ENCODE data around the gene HYAL1.
A peak's percentile ranks its signal among the peaks of the same experiment; 100 is the strongest.
"Not testable (repeated sequence)": the region's sequence is repeated elsewhere in the genome, so short reads cannot be mapped to it uniquely, and the experiment has no call there.

Gene HYAL1

DNA sequence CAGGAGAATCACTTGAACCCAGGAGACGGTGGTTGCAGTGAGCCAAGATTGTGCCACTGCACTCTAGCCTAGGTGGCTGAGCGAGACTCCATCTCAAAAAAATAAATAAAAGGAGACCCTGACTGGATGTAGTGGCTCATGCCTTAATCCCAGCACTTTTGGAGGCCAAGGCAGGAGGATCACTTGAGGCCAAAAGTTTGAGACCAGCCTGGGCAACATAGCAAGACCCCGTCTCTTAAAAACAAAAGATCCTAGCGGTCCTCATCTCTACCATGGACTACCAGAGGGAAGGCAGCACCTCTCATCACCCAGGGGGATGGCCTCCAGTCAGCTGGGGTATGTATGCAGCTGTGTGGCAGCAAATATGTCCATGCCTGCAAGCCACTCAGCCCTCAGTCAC, 41.2 kb downstream of the HYAL1 start:
- not testable (repeated sequence) for H3K27me3 ChIP-seq (ENCODE audit: insufficient read depth, low read length, poor library complexity); H3K4ac ChIP-seq (ENCODE audit: low read depth, low read length)

GRCh38 chr3:50261505-50261904, 41.9 kb downstream of the HYAL1 start:
- DNase-seq, result no peak
- Histone ChIP-seq H3K4me1 (ENCODE audit: control insufficient read depth, low read depth, low read length) (peaks cover 9% of the 10 kb centered on the region), H3K4me2 (ENCODE audit: low read length) (no peak overlapping the region), H3K27me3 (ENCODE audit: insufficient read depth, low read length, poor library complexity) (no peaks in the 10 kb centered on the region), H2AK5ac (ENCODE audit: low read length) (no peak overlapping the region), H3K18ac (ENCODE audit: low read length) (no peak overlapping the region), H3K56ac (ENCODE audit: low read length) (no peak overlapping the region), H3K79me1 (ENCODE audit: low read length) (peaks cover 2% of the 10 kb centered on the region), H3K4ac (ENCODE audit: low read depth, low read length) (no peak overlapping the region), H3K27ac (ENCODE audit: low read depth, low read length) (no peak overlapping the region), H3K36me3 (ENCODE audit: control insufficient read depth, insufficient read depth, low read length) (peaks cover 5% of the 10 kb centered on the region), H2BK15ac (replicated peaks; ENCODE audit: low read depth) (no peak overlapping the region), H3K23ac (ENCODE audit: low read length) (no peak overlapping the region), H3K79me2 (ENCODE audit: control insufficient read depth, insufficient read depth, low read length) (no peaks in the 10 kb centered on the region), H4K5ac (ENCODE audit: low read length) (no peak overlapping the region), H4K8ac (ENCODE audit: low read depth, low read length) (no peak overlapping the region), H2BK120ac (ENCODE audit: low read depth, low read length) (no peak overlapping the region), H3K4me3 (ENCODE audit: low read length) (no peak overlapping the region), H2BK5ac (ENCODE audit: low read length) (no peak overlapping the region), H3K9ac (ENCODE audit: low read length) (no peak overlapping the region)
- no CpG with 5 or more reads among the region's 2 CpGs for WGBS (ENCODE audit: extremely low coverage, insufficient coverage, low lambda C conversion rate)

More for the DNA sequence above, 41.2 kb downstream of the HYAL1 start:
- not testable (repeated sequence) for H2BK5ac ChIP-seq (ENCODE audit: low read length); H3K4me2 ChIP-seq (ENCODE audit: low read length); H3K18ac ChIP-seq (ENCODE audit: low read length); H2AK5ac ChIP-seq (ENCODE audit: low read length); H2BK120ac ChIP-seq (ENCODE audit: low read depth, low read length); H2BK15ac ChIP-seq (replicated peaks; ENCODE audit: low read depth); DNase-seq; H3K23ac ChIP-seq (ENCODE audit: low read length); H3K56ac ChIP-seq (ENCODE audit: low read length); H3K4me3 ChIP-seq (ENCODE audit: low read length); H3K36me3 ChIP-seq (ENCODE audit: control insufficient read depth, insufficient read depth, low read length); H3K79me1 ChIP-seq (ENCODE audit: low read length); H3K27ac ChIP-seq (ENCODE audit: low read depth, low read length); H3K9ac ChIP-seq (ENCODE audit: low read length); H4K8ac ChIP-seq (ENCODE audit: low read depth, low read length); H4K5ac ChIP-seq (ENCODE audit: low read length); H3K79me2 ChIP-seq (ENCODE audit: control insufficient read depth, insufficient read depth, low read length)
- H3K4me1 ChIP-seq (ENCODE audit: control insufficient read depth, low read depth, low read length), result peaks cover 10% of the 10 kb centered on the region
- no CpG with 5 or more reads among the region's 4 CpGs for WGBS (ENCODE audit: extremely low coverage, insufficient coverage, low lambda C conversion rate)

GRCh38 chr3:50260942-50261441, 42.4 kb downstream of the HYAL1 start:
- H3K27me3 ChIP-seq (ENCODE audit: insufficient read depth, low read length, poor library complexity), result no peaks in the 10 kb centered on the region
- WGBS (ENCODE audit: extremely low coverage, insufficient coverage, low lambda C conversion rate), result no CpG with 5 or more reads among the region's 5 CpGs

DNA sequence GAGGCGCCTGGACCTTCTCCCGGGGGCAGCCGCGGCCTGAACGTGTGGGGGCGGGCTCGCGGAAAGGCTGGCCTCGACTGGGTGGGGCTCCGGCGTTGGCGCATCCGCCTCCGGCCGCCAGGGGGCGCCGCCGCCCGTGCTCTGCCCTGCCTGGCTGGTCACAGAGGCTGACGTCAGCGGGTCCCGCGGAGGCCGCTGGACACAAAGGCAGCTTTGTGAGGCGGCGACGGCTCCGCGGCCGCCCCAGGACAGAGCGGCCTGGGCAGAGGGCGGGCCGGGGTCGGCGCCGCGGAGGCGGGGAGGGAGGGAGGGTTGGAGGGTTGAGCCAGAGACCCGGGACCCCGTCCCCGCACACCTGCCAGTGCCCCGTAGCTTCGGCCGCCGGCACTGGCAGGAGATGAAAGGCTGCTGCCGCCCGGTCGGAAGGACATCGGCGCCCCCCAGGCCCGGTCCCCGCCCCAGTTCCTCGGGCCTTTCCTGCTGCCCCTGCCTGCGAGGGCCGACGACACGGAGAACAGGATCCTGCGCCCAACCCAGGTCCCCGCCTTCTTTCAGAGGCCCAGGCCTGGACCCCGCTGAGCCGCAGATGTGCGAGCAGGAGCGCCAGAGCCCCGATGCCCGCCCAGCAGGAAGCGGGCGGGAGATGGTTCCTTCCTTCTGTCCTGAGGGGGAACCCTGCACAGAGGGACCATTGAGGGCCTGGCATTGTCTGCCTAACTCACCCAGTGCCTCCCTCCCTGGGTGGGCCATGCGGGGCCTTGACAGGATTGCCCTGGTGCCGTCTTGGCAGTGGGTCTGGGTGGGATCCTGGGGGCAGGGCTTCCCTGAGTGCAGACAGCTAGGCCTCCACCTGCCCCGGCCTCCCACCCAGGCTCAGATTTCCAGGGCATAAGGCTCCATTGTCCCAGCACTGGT, 43.1 kb downstream of the HYAL1 start:
- Histone ChIP-seq H2BK15ac (replicated peaks; ENCODE audit: low read depth) (no peak overlapping the region), H3K27me3 (ENCODE audit: insufficient read depth, low read length, poor library complexity) (no peaks in the 10 kb centered on the region), H3K4me3 (ENCODE audit: low read length) (peak overlapping the region; percentile 6), H4K8ac (ENCODE audit: low read depth, low read length) (no peak overlapping the region), H3K36me3 (ENCODE audit: control insufficient read depth, insufficient read depth, low read length) (peaks cover 9% of the 10 kb centered on the region), H3K56ac (ENCODE audit: low read length) (peak overlapping the region; percentile 77), H3K9ac (ENCODE audit: low read length) (peak overlapping the region; percentile 70), H3K4me1 (ENCODE audit: control insufficient read depth, low read depth, low read length) (peaks cover 6% of the 10 kb centered on the region), H3K79me1 (ENCODE audit: low read length) (peaks cover 2% of the 10 kb centered on the region), H4K5ac (ENCODE audit: low read length) (no peak overlapping the region), H2BK5ac (ENCODE audit: low read length) (peak overlapping the region; percentile 1), H3K18ac (ENCODE audit: low read length) (peak overlapping the region; percentile 81), H3K79me2 (ENCODE audit: control insufficient read depth, insufficient read depth, low read length) (no peaks in the 10 kb centered on the region), H3K4ac (ENCODE audit: low read depth, low read length) (peak overlapping the region; percentile 81), H3K23ac (ENCODE audit: low read length) (peak overlapping the region; percentile 48), H3K4me2 (ENCODE audit: low read length) (peak overlapping the region; percentile 49), H2AK5ac (ENCODE audit: low read length) (peak overlapping the region; percentile 6), H3K27ac (ENCODE audit: low read depth, low read length) (peak overlapping the region; percentile 82), H2BK120ac (ENCODE audit: low read depth, low read length) (peak overlapping the region; percentile 8)
- no CpG with 5 or more reads among the region's 70 CpGs for WGBS (ENCODE audit: extremely low coverage, insufficient coverage, low lambda C conversion rate)
- peak; percentile 96 for DNase-seq

More at GRCh38 chr3:50260942-50261441, 42.4 kb downstream of the HYAL1 start:
- DNase-seq, result no peak
- Histone ChIP-seq H2BK5ac (ENCODE audit: low read length) (no peak overlapping the region), H4K5ac (ENCODE audit: low read length) (no peak overlapping the region), H2BK120ac (ENCODE audit: low read depth, low read length) (no peak overlapping the region), H3K4ac (ENCODE audit: low read depth, low read length) (peak overlapping the region; percentile 81), H4K8ac (ENCODE audit: low read depth, low read length) (no peak overlapping the region), H2AK5ac (ENCODE audit: low read length) (no peak overlapping the region), H3K56ac (ENCODE audit: low read length) (peak overlapping the region; percentile 77), H3K27ac (ENCODE audit: low read depth, low read length) (peak overlapping the region; percentile 9), H3K4me1 (ENCODE audit: control insufficient read depth, low read depth, low read length) (peaks cover 9% of the 10 kb centered on the region), H3K23ac (ENCODE audit: low read length) (peak overlapping the region; percentile 54), H3K4me3 (ENCODE audit: low read length) (no peak overlapping the region), H3K4me2 (ENCODE audit: low read length) (no peak overlapping the region), H3K9ac (ENCODE audit: low read length) (peak overlapping the region; percentile 70), H3K79me1 (ENCODE audit: low read length) (peaks cover 2% of the 10 kb centered on the region), H3K79me2 (ENCODE audit: control insufficient read depth, insufficient read depth, low read length) (no peaks in the 10 kb centered on the region), H2BK15ac (replicated peaks; ENCODE audit: low read depth) (no peak overlapping the region), H3K18ac (ENCODE audit: low read length) (peak overlapping the region; percentile 81), H3K36me3 (ENCODE audit: control insufficient read depth, insufficient read depth, low read length) (peaks cover 7% of the 10 kb centered on the region)

DNA sequence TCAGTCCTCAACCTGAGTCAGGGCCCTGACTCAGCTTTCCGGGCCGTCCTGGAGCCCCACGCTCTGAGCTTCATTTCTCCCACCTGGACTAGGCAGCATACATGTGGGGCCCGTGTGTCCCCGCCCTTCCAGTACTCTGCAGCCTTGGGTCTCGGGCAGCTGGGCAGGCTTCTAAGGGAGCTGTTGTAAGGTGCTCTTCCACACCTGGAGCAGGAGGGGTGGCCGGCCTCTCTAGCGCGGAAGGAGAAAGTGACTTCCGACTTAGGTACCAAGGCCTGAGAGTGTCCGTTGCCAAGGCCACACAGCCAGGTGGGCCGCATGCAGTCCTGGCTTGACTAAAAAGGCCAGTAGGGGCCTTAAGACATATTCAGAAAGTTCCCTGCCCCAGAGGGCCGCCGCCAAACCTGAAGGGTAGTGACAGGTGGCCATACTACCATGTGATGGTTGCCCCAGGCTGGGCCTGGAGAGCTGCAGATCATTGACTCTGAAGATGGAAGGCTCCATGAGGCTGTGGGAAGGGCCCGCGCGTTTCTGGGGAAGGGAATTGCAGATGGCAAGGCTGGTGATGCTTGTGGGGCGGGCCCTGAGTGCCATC, 43.8 kb downstream of the HYAL1 start:
- Histone ChIP-seq H3K4me3 (ENCODE audit: low read length) (no peak overlapping the region), H3K4me1 (ENCODE audit: control insufficient read depth, low read depth, low read length) (peaks cover 3% of the 10 kb centered on the region)

More for the DNA sequence above, 43.8 kb downstream of the HYAL1 start:
- H3K27ac ChIP-seq (ENCODE audit: low read depth, low read length), result peak overlapping the region; percentile 5
- no peak overlapping the region for H3K23ac ChIP-seq (ENCODE audit: low read length)
- H4K5ac ChIP-seq (ENCODE audit: low read length), result no peak overlapping the region
- no peak overlapping the region for H3K4ac ChIP-seq (ENCODE audit: low read depth, low read length)
- no peak overlapping the region for H2BK120ac ChIP-seq (ENCODE audit: low read depth, low read length)
- peak overlapping the region; percentile 53 for H3K9ac ChIP-seq (ENCODE audit: low read length)
- no CpG with 5 or more reads among the region's 18 CpGs for WGBS (ENCODE audit: extremely low coverage, insufficient coverage, low lambda C conversion rate)
- no peak overlapping the region for H3K4me2 ChIP-seq (ENCODE audit: low read length)
- no peak overlapping the region for H4K8ac ChIP-seq (ENCODE audit: low read depth, low read length)
- peaks cover 9% of the 10 kb centered on the region for H3K36me3 ChIP-seq (ENCODE audit: control insufficient read depth, insufficient read depth, low read length)
- peaks cover 2% of the 10 kb centered on the region for H3K79me1 ChIP-seq (ENCODE audit: low read length)
- H2BK5ac ChIP-seq (ENCODE audit: low read length), result no peak overlapping the region
- peak overlapping the region; percentile 68 for H3K56ac ChIP-seq (ENCODE audit: low read length)
- H3K79me2 ChIP-seq (ENCODE audit: control insufficient read depth, insufficient read depth, low read length), result no peaks in the 10 kb centered on the region
- H2BK15ac ChIP-seq (replicated peaks; ENCODE audit: low read depth), result no peak overlapping the region
- no peak for DNase-seq
- H3K18ac ChIP-seq (ENCODE audit: low read length), result no peak overlapping the region
- no peak overlapping the region for H2AK5ac ChIP-seq (ENCODE audit: low read length)
- no peaks in the 10 kb centered on the region for H3K27me3 ChIP-seq (ENCODE audit: insufficient read depth, low read length, poor library complexity)

All from mesendoderm (in vitro differentiated cells).